CD4-positive, alpha-beta T cell treated with Interleukin-1 beta for 1 hour (primary cell): Measurements from ENCODE around the gene ANKRD31.

Source experiments
- DNase-seq, 2 donors: peaks; one replicate each; pipeline ENCODE4 v3.0.0-alpha.2; 2020 to 2022

The ANKRD31 gene

DNA sequence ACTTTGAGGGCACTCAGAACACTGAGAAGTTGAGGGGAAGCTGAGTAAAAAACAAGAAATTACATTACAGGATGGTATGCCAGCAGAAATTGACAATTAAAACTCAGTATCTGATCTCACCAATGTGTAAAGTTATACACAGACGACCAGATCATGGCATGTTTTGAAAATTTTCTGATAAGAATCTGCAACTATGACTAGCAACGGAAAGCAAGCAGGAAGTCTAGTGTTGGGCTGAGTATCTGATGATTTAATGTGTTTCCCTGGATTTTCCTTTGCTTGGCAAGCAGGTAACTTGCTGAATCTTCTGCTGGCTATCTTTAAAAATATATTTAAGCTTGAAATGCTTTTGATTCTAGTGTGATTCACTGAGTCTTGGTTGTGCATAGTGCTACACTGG lies 179.1 kb downstream of the ANKRD31 start:
- peak in 1 of 2 donors; percentile 48 for DNase-seq

DNA sequence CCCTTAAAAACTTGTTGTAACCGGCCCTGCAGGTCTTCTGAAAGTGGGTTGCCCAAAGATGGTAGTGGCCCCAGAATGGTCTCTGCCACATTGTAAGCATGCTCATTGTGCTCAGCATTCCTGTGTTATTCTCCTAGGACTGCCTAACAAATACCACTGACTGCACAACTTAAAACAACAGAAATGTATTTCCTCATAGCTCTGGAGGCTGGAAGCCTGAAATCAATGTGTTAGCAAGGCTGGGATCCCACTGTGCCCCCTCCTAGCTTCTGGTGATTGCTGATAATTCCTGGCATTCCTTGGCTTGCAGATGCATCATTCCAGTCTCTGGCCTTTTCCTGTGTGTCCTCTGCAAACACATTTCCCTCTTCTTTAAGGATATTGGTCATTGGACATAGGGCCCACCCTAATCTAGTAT lies 180.9 kb downstream of the ANKRD31 start:
- no peak for DNase-seq

DNA sequence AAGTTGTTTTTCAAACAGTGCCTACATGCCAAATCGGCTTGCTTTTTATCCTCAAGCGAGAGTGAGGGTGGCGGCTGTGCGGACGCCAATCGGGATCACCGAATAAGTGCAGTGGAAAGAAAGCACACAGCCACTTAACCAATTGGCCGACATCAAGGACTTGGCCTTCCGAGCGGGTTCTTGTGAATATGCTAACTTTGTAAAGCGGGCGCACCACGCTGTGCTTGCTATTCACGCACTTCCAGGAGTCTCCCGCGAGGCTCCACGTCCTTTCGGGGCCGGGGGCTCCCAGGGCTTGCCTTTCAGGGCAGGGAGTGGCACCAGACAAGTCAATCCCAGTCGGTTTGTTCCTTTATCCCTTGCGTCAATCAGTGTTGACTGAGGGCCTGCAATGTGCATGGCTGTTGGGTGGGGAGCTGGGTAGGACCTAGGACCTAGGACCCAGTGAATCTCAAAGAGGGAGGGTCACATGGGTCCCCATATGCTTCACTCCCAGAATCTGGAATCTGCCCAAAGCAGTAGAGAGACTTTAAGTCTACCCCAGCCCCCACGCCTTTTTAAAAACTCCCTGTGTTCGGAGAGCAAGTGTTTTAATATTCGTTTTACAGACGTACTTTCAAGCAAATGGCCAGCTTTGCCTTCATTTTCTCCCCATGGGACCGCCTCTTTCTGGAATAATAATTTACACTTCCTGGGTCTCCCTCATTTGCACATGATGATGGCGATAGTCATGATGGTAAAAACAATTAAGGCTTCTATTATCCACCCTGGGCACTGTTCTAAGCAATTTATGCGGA lies 182.3 kb downstream of the ANKRD31 start:
- no peak for DNase-seq

DNA sequence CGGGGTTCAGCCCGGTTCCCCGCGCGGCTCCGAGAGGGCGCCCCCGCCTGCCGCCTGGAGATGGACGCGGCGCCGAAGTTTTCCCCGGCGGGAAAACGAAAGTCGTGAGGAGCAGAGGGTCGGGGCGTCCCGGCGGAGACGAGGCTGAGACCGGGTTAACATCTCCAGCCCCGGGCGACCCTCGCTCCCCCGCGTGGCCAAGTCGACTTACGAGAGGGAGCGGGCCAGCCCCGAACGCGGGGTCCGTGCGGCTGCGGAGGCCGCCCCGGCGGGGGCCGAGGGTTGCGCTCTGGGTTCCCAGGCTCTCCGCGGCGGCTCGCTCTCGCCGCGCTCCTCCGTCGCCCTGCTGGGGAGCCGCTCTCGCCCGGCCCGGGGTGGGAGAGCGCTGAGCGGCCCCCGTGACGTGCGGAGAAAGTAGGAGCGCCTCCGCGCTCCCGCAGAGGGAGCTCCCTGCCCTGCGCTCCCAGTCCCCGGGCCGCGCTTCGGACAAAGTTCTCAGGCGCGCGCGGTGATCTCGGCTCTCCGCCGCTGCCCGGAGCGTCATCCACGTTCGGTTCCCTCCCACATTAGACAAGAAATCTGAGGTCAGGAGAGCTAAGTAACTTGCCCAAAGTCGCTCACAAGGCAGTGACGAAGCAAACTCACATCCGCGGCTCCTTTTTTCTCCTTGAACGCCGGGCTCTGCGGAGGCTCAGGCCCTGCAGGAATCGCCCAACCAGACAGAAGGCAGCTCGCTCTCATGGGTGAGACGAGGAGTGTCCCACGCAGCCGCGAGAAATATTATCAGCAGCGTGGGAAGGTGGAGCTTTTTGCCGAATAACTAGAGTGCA lies 183.2 kb downstream of the ANKRD31 start:
- DNase-seq: peak; percentile 57 to 58

DNA sequence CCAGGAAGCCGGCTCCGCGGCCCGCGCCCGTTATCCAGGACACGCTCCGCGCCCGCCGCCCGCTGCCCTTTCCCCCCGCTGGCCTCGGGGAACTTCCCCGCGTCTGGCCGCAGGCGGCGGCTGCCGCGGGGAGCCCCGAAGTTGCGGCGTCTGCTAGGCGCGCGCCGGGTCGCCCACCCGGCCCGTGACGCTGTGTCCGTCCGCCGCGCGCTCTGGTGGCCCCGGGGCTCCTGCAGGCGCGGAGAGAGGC lies 183.7 kb downstream of the ANKRD31 start:
- DNase-seq: no peak

DNA sequence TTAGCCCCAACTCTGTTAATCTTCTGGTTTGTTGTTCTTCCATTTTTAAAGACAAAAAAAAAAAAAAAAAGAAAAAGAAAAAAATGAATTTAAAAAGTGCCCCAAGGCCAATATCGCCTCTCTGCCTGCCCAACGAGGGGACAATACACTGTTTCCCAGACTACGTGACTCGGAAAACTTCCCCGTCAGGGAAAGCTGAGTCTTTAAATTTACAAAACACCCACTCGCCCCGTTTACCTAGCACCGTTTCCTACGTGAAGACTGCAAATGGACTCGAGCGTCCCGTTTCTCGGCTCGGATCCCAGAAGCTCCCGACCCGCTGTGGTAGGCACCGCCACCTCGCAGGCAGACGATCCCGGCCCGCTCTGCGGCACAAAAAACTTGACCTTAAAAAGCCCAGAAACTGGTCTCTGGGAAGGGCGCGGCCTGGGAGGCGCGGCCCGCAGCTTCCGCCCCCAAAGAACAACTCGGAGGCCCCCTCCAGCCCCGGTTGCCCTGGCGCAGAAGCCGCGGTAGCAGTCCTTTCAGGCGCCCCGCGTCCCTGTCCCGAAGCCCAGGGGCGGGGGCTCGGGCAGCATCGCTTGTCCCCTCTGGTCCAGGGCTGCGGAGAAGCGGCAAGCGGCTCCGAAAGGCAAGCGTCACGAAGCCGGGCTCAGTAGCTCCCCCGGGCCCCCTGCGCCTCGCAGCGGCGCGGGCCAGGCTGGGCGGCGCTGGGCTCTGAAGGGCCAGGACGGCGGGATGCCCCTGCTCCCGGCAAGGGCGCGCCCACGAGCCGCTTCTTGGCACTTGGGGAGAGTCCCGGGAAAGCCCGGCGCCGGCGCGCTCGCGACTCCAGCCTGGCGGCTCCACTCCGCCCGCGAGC lies 184.3 kb downstream of the ANKRD31 start, which contains the start of gene GCNT4:
TSS of gene GCNT4 (minus strand) at position 367 of the 862 bp plus-strand sequence. CDS start 22,521 bp downstream, outside the sequence.
- DNase-seq: peak; percentile 35 to 43

DNA sequence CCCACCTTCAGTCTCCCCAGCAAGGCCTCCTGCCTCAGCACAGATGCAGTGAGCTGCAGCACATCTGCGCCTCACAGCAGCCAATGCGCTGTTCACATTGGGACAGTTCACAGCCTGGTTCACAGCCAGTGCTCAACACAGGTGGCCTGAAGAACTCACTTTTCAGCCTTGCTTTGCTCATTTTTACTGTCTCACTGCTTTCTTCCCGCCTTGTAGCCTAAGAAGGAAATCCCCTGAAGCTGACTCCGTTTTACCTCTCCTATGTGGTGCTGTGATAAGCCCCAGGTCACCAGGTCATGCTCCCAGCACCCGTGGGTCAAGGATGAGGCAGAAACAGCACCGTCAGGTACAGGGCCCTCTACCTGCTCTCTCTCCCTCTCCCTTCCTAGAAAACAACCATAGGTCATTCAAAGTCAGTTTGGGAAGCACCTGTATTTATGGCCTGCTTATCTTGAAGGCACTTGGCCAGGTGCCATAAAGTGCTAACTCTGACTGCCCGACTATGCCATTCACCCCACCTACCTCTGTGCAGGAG lies 185.4 kb downstream of the ANKRD31 start:
- DNase-seq: peak; percentile 34 to 43

DNA sequence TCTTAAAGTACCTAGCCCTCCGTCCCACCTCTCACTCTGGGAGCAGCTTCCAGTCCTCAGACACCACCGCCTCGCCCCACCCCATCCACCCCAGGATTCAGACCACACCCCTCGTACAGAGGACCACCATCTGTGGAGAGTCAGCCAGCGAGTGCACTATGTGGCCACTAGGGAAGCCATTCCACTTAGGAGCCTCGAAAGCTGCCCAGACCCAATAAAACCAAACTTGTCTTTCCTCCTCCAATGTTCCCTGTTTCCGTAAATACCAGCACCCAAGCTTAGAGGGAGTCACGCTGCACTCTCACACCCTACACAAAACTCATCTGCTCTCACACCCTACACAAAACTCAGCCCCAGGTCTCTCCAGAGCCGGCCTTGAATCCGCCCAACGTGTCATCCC lies 186.3 kb downstream of the ANKRD31 start:
- peak; percentile 25 to 30 for DNase-seq

DNA sequence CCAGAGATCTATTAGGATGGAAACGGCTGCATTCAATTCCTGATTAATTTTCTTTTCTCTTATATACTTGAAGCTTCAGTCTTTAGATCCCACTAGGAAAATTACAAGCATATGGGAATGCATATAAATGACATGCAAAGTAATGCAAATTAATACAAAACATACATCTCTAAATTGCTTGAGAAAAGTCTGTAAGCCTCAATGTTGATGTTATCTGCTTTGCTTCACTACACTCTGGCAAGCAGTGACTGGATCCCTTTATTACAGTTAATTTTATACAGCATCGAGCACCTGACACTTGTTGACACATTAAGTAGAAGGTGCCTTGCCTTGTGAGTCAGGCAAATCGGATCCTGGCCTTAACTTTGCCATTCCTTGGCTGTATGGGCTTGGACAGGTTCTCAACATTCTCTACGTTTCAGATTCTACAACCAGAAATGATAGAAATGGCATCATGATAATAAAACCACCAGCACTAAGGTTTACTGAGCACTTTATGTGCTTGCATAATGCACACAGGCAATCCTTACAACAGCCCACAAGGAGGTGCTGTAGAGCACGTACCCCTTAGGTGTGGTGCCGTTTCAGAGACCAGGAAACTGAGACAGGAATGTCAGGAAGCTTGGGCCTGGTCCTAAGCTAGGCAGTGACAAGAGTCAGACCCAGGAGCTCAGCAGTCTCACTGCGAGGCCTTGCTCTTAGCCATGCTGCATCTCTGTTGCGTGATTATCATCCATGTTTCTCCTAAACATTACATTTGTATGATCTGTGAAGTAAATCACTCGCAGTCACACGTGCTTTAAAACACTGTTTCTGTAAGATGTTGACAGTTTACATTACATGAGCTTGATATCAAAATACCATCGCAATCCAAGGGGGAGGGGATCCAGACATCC lies 187.0 kb downstream of the ANKRD31 start:
- DNase-seq: peak; percentile 63 to 73

DNA sequence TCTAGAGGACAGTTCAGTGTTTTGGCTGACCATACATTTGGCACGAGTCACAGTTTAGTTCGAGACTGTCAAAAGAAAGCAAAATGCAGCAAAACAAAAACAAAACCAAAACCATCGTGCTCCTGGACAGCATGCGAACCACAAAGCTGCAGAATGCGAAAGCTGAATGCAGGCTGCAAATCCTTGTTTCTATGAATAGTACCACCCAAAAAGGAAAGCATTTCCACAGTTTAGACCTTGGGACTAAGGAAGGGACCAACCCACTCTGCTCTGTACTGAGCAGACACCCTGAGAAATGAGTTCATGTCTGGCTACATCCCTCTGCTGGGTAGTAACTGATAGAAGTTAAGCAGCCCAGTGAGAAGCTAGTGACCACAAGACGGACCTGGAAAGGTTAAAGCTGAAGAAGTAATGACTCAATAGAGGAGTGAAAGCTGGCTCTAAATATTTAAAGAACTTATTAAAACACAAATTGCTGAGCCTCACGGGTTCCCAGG lies 188.2 kb downstream of the ANKRD31 start:
- no peak for DNase-seq

DNA sequence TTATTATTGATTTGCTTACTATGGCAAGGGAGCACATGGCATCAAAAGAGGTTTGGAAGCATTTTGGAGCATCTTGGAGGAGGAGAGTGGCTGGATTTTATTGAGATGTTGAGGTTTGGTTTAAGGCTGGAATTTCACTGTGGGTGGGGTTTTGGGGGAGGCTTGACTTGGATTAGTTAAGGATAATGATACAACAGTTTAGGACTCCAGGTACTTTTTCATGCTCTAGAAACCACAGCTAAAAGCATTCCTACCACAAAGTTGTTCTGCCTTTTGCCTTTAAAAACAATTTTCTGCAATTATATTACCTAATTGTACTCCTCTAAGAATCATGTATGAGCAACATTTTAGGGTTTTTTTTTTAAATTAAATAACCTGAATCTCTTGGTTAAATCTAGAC lies 189.3 kb downstream of the ANKRD31 start:
- DNase-seq: no peak

DNA sequence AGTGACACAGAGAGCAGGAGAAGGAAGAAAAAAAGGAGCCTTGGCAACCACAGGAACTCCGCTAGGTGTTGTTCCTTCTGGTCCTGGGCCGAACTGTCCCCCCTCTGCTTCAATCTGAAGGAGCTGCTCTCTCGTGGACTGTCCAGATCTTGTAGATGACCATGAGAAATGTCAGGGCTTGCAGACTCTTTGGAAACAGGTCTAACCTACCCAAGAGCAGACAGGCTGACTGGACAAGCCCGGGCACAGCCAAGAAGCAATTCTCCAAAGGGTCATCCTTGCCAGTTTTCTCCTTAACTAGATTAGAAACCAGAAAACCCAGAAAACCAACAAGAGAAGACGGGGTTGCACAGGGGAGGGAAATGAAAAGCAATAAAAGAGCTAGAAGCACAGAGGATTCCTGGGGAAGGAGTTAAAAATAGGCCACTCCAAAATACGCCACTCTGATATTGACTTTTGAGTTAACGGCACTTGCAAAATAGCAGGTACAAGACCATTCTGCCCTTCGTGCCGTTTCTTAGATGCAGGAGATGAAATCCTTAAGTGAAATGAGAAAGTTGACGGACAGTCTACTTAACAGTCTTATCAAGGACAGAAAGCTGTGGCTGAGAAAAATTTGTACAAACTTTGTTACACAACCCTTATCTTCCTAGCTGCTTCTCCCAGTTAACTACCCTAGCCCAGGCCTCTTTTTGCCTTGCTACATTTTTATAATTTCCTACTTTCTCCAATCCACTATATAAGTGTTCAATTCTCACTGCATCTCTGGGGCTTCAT lies 190.1 kb downstream of the ANKRD31 start:
- no peak for DNase-seq

DNA sequence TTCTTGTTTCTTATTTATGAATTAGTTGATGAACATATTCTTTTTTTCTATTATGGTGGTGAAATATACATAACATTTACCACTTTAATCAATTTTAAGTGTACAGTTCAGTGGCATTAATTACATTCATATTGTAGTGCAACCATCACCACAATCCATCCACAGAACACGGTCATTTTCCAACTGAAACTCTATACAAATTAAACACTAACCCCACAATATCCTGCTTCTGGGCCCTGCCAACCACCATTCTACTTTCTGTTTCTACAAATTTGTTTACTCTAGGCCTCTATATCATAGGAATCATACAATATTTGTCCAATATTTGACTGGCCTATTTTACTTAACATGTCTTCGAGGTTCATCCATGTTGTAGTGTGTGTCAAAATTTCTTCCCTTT lies 191.6 kb downstream of the ANKRD31 start:
- DNase-seq: no peak

DNA sequence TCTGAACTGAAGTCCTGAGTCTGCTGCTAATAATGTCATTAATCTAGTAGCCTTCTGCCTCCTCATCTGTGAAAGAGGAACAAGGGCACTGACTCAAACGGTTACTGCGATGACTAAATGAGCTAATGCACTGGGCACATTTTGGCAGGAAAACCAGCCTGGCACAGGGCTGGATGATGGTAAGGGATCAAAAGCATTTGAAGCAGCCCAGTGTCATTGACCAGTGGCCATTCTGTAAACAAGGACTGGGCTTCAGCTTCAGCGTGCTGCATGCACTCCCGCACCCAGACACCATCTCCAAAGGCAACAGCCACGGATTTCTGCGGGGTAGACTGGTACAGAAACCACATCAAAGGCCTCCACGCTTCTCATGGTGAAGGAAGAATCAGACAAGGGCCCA lies 192.3 kb downstream of the ANKRD31 start:
- no peak for DNase-seq

DNA sequence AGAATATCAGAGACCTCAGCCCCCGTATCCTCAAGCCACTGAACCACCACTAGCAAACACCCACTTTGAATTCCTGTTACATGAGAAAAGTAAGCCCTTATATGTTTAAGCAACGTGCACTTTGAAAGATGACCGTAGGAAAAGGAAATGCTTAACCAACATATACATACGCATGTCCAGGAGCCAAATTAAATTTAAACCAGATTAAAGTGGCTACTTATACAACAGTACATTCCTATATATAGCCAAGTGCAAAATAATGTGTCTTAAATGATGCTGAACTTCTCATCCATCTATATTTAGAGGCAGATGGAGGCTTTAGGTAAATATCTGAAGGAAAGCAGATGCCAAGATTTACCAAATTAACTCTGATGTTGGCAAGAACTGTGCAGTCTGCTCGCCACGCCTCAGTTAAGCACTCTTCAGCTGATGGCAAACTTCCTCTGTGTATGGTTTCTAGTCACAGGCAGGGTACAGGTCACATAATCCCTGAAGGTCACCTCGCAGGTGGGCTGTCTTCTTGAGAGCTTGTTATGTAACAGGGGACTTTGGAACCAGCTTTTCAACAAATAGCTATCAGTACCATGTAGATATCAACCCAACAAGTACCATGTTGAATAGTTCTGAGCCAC lies 192.9 kb downstream of the ANKRD31 start:
- DNase-seq: no peak

DNA sequence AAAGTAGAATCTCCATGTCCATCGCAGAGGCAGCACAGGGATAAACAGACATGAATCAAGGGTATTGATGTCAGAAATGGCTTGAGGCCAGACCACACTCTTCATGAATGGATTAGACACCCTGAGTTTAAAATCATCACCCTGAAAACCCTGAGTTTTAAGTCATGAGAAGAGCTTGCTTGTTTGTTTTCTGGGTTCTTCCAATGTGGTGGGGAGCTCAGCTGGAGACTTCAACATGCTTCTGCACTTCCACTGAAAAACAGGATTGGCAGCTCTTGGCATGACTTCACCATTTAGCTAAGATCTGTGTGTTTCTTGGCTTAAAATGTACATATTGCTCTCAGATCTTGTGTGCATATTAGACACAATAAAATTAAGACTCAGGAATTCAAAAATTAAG lies 194.2 kb downstream of the ANKRD31 start:
- DNase-seq: no peak

DNA sequence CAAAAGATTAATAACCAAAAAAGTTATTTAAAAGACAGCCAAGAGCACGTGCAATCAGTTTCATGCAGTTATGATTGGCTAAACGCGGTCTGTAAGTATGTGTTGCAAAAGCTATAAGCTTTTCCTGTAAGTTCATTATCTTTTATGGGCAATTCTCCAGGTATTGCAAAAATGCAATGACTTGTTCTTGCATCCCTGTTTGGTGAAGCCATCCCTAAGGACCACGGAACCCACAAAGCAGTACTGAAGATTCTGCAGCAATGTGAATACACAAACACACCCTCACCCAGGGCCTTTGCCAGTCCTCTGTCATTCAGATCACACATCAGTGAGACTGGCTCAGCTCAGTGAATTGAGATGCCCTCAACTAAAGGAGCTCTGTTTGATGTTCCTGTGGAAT lies 195.7 kb downstream of the ANKRD31 start:
- no peak for DNase-seq

DNA sequence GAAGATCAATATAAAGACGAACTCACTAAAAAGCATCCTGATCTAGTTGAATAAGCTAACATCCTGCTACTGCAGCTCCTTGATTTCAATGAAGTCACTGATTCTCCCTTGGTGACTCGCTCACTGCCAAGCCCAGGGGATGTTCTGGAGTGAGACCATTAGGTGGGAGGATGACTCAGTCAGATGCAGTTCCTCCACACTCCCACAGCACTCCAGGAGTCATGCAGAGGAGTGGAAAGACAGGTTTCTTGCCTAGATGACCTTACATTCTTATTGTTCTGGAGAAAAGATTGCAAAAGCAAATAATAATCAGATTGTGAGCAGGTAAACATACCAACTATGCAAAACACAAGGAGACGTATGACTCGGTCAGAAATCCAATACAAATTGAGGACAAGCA lies 199.6 kb downstream of the ANKRD31 start:
- DNase-seq: no peak

DNA sequence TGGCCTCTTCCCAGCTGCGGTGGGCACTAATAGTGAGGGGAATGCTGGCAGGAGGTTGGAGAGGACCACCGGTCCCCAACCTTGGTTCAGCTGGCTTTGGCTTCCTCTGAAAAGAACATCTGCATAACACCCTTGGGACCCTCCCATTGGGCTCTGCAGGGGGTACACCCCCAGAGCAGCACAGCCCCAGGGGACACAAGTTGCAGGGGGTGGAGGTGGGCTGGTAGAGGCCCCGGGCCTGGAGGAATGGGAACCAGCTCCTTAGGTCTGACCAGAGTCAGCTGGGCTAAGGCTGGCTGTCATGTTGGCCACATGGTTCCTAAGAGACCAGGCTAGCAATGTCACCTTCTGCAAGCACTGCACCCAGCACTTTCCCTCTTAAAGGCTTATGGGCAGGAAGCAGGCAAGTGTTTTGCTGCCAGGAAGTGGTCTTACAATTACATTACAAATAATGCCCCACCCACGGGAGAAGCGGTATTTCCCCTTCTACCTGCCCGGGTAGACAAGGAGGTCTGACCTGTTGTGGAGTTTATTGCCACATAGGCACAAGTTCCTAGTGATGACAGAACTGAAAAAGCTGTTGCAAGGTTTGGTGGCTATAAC lies 202.4 kb downstream of the ANKRD31 start:
- peak; percentile 41 to 59 for DNase-seq

DNA sequence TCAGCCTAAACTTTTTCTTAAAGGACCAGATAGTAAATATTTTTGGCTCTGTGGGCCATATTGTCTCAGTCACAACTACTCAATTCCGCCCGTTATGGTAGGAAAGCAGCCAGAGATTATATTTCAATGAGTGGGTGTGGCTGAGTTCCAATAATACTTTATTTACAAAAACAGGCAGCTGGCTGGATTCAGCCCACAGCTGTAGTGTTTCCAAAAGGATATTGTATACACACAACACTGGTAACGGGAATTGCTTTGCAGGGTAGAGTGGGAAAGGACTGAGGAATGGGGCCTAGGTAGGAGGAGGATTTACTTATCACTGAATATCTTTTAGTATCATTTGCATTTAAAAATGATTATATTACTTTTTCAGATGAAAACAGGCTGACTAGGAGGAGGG lies 205.3 kb downstream of the ANKRD31 start:
- DNase-seq: no peak
